Gastrocnemius medialis (tissue), 4 donors: ENCODE results near the gene MAPK12.

ENCODE experiments used
- POLR2A ChIP-seq, 2 donors: fragments of 450-650 bp; IDR thresholded peaks; one replicate each; pipeline ENCODE4 v1.6.1; 2017; ENCODE audit warnings: antibody characterized with exemption in 2 of 2, mild to moderate bottlenecking in 2 of 2, moderate library complexity in 2 of 2
- TF ChIP-seq, protein P1 (sequence below), 5 experiments: fragments of 450-650 bp in 3 of 5; fragments of 200-600 bp in 2 of 5; sonication (generic) in 2 of 5; IDR thresholded peaks in 4 of 5; conservative IDR thresholded peaks in 1 of 5; 1 replicate in 4 of 5; 2 replicates in 1 of 5; pipeline ENCODE4 v1.5.1; 2016 to 2019; ENCODE audit warnings: antibody characterized with exemption in 5 of 5, mild to moderate bottlenecking in 3 of 5, moderate library complexity in 3 of 5

DNA sequence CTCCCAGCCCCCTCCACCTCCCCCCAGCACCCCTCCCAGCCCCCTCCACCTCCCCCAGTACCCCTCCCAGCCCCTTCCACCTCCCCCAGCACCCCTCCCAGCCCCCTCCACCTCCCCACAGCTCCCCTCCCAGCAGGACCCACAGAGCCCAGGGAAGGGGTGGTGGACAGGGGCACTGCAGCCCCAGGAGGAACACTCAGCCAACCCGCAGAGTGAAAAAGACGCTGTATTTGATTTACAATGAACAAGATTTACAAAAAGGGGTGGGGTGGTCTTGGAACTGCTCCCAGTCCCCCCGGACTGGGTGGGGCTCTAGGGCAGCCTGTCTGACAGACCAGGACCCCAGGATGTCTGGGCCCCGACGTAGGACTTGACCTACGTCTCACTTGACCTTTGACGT, 13.3 kb upstream of the MAPK12 start:
- TF ChIP-seq, protein P1, sequence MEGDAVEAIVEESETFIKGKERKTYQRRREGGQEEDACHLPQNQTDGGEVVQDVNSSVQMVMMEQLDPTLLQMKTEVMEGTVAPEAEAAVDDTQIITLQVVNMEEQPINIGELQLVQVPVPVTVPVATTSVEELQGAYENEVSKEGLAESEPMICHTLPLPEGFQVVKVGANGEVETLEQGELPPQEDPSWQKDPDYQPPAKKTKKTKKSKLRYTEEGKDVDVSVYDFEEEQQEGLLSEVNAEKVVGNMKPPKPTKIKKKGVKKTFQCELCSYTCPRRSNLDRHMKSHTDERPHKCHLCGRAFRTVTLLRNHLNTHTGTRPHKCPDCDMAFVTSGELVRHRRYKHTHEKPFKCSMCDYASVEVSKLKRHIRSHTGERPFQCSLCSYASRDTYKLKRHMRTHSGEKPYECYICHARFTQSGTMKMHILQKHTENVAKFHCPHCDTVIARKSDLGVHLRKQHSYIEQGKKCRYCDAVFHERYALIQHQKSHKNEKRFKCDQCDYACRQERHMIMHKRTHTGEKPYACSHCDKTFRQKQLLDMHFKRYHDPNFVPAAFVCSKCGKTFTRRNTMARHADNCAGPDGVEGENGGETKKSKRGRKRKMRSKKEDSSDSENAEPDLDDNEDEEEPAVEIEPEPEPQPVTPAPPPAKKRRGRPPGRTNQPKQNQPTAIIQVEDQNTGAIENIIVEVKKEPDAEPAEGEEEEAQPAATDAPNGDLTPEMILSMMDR (IDR thresholded peaks at IDR 0.05 in 4 of 5, conservative IDR thresholded peaks at IDR 0.05 in 1 of 5), result no peak
- TF ChIP-seq POLR2A (IDR thresholded peaks at IDR 0.05), result no peak
